HG03196 (cell line): ENCODE measurements around the gene MEF2C.
A peak's percentile ranks its signal among the peaks of the same experiment; 100 is the strongest.

Experiments used
- ATAC-seq: cut with Tn5 transposase; IDR thresholded peaks from one replicate; pipeline ENCODE4 v1.9.1; 2021; ENCODE audit not compliant: unreplicated experiment

MEF2C gene

DNA sequence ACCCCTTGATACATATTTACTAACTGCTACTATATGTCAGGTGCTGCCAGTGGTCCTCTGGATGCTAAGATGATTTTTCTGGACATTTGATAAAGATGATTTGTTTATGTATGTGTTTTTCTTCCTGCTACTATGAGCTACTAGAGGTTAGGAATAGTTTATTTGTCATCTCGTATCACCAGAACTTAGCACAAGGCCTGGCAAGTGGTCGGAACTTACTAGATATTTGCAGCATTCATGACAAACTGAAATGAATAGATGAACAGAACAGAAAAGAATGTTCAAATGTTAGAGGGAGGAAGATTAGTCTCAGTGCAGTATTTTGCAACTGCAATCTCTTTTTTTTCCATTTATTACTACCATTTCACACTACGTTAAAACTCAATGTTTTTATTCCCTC, 114.6 kb downstream of the MEF2C start:
- no peak for ATAC-seq

DNA sequence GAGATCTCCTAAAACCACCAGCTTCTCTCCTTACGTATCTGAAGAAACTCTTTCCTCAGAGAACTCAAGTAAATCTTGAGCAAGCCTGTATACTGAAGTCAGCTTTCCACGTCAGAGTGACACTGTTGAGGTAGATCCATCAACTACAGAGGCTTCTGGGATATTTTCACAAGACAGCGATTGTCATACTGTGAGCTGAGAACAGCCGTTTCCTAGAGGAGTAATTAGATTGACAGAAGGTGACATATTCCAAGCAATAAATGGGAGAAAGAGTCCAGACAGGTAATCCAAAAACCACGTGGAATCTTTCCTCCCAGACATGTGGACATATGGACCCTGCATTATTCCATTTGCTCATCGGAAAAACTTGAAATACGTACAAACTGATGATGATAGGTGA, 117.2 kb downstream of the MEF2C start:
- ATAC-seq, result no peak

DNA sequence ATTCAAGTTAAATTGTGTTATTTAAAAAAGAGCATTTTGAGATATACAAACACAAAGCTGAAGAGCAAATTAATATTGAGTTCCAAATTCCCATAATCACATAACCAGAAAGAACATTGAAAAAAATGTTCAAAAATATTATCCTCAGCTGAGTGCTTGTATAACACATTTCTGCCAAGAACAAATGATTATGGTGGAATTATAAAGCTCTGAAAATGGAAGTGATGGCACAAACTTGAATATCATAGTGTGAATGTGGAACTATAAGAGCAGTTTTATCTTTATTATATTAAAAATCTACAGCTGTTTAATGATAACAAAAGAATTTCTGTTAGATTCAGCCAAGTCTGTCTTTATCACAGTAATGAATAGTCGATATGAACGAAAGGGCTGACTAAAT, 117.8 kb downstream of the MEF2C start:
- ATAC-seq, result no peak

DNA sequence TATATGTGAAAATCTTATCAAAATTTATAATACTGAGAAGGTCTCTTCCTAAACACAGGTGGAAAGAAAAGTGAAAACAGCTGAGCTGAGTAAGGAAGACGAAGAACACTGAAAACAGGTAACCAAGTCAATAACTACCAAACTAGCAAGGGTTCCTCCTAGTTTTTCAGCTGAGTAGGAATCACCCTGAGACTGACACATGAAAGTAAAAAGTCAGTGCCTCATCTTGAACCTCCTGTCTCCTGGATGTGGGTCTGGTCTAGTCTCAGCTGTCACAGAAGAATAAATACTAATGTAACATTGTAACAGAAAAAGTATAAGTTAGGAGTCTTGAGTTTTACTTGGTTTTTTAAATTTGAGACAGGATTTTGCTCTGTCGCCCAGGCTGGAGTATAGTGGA, 121.0 kb downstream of the MEF2C start:
- ATAC-seq, result no peak

DNA sequence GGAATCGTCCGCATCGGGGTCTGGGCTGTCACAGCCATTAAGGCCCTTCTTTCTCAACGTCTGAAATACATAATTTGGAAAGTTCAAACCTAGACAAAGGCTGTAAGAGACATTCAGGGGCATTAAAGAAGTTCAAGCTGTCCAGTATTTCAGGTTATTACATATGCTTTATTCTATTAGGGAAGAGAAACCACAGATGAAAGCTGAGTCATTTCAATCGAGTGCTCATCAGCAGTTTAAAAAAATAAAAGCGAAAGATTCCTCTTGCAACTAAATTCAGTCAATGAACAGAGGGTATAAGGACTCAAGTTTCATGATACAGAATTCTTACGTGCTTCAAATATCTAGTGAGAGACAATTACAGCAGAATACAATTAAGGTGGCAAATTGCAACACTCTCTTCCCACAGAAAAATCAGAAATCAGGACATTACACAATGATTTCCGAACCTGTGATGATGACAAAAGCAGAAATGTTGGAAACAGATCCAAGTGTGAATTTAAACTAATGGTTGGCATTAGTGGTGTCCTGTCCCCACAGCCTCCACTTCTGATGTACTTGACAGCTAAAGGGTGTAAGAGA, 121.6 kb downstream of the MEF2C start:
- ATAC-seq, result no peak

DNA sequence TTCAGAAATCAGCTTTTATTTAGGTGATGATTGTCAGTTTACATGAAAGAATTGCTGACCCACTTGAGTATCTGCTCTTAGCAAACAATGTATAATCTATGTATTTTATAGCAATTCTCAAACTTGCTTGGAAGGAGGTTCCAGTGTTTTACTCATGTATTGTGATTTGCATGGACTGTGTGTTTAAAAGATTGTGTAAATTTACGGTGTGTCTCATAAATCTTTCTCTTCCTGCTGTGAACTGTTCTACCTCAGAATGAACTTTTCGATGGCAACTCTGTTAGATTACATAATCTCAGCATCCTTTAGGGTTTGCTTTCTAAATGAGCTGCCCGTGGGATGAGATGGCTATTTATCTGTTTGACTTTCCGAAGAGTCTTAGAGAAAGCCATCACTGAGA, 122.5 kb downstream of the MEF2C start:
- ATAC-seq, result no peak

DNA sequence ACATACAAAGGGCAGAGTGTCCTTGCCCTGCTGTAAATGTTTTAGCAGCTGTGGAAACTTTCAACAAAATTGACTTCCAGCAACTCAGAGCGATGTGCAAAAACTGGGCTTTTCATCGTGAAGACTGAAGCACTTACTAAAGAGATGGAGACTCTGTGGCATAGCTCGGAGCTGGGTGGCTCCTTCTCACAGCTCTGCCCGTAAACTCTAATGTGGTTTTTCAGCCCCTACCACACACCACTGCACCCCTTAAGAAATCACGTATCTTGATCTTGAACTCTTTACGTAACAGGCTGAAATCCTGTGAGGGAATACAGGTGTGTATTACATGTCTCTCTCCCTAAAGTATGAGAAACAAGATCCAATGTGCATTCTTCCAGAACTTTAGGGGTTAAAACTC, 124.4 kb downstream of the MEF2C start:
- no peak for ATAC-seq

DNA sequence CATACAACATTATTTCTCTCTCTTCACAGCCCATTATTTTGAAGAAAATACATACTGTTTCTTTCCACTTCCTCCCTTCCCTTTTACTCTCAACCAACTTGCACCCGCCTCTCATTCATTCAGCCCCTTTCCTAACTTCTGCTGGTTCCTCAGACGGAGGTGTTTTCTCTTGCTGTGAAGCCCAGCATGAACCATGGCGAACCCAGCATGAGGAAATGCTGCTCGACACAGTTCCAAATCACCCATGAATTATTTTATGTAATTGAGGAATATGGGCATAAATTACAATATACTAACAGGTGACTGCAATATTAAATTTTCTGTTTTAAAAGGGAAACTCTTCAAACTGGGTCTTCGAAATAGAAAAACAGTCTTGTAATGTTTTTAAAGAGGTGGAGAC, 124.8 kb downstream of the MEF2C start:
- ATAC-seq, result no peak

DNA sequence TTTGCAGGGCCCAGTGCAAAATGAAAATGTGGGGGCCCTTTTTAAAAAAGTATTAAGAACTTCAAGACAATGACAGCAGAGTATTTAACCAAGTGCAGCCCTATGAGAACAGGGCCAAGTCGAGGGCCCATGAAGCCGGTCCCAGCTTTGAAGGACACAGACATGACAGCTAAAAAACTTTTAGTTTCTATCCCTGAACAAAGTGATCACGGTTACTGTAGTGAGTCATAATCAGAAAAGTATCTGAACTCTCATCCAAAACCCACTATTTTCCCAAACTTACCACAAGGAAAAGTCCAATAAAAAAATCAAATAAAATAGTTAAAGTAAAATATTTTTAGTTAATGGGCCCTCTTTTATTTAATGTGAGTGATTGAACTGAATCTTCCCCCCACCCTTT, 126.0 kb downstream of the MEF2C start:
- no peak for ATAC-seq

DNA sequence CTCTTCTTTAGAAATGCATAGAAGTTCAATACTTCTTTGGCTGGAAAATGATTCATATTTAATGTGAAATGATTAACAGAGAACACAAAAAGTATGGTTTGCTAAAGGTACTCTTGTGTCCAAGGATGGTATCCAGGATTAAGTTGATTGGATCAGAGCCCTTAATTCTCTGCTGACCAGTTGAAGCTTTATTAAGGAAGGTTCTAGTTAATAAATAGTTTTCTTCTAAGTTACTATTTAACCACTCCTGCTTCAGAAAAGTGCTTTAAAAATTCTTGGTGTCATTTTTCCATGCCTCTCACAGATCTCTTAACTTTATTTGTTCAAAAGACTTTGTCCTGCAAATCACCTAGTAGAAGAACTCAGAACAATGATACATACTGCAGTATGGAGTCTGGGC, 134.3 kb downstream of the MEF2C start:
- ATAC-seq, result no peak

DNA sequence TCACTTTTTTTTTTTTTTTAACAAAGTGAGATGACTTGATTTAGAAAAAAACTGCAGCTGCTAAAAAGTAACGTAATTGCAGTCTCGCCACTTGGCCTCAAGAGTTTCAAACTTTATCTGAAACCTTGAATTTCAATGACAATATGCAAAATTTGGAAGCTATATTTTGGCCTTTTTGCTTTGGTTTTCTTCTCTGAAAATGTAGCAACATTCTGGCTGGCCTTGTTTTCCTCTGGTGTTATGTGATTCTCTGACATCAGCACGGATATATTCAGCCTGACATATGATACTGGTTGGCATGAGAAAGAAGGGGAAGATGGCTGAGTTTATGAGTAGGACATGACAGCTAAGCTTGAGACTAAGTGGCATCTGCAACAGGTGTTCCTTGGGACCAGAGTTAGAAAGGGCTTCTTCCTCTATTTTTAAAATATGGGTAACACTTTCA, 136.5 kb downstream of the MEF2C start:
- peak; percentile 55 for ATAC-seq

DNA sequence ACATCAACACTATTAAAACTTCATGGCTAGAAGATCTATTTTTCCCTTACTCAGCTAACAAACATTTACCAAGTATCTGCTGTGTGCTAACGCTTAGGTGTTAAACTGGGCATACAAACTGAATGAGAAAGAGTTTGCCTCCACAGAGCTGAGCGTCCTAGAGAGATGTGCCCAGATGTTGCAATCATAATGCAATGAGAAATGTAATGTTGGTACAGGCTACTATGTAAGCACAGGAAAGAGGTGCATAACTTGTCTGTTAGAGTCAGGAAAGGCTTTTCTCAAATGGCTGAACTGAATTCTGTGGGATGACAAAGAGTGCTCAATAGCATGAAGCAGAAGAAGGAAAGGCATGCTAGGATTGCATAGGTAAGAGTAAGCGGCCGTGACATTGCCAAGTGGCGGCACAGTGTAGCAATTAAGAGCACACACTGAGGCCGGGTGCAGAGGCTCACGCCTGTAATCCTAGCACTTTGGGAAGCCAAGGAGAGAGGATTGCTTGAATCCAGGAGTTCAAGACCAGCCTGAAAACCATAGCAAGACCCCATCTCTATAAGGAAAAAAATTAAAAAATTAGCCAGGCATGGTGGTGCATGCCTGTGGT, 137.8 kb downstream of the MEF2C start:
- no peak for ATAC-seq

DNA sequence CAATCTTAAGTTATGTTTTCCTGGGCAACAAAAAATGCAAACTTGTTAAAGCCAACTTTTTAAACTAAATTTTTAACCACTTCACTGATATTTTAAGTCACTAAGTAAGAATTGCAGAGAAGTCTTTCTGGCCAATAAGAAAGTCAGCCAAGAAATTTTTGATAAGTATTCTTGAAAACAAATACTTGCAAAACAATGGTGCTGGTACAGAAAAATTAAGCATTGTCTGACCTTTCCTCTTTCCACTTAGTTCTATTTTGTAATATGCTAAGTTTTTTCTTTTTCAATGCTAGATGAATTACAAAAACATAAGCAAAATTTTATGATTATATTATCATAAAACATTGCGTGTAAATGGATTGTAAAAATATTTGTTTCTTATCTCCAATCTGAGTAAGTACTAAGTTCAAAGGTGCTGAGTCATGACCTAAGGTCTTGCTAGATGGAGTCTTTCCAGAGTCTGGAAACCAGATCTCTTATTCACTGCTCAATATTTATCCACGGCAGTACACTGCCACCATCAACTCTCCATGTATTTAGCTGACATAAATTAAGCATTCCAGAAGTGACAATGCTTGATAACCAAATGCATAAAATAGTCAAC, 139.7 kb downstream of the MEF2C start:
- no peak for ATAC-seq

DNA sequence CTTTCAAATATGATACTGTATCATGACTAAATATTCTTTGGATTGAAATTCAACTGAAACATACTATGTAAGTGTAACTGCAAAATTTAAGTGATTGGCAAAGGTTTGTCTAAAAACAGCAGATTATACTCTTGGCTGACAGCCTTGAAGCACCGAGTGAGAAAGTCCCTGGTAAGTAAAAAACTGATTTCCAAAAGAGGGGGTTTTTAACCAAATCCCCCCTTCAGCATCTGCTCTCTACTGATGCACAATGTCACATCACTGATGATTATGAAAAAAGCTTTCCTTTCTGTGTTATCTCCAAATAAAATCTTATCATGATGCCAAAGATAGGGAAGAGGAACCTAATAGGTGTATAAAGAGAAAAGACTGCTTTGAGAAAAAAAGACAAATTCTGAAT, 141.0 kb downstream of the MEF2C start:
- no peak for ATAC-seq

DNA sequence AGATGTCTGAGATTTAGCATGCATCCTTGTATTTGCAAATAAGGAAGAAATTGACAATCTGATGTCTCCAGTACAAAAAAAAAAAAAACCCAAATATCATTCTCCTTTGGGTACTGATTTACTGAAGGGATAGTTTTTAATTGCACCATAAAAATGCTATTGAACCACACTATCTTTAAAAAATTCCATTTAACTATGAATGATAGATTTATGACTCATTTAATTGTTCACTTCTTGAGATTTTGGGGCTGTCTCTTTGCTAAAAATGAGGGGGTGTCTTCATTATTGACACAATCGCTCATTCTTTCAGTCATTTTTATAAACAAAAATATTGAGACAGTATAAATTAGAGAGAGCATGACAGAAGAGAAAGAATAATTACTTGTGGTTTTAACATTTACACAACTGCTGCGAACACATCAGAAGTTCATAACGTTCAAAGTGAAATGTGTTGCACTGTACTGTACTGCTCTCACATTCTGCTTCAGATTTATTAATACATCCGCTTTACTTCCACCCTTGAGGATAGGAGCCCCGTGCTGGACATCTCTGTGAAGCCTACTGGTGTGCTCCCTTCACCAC, 142.3 kb downstream of the MEF2C start:
- ATAC-seq, result no peak

DNA sequence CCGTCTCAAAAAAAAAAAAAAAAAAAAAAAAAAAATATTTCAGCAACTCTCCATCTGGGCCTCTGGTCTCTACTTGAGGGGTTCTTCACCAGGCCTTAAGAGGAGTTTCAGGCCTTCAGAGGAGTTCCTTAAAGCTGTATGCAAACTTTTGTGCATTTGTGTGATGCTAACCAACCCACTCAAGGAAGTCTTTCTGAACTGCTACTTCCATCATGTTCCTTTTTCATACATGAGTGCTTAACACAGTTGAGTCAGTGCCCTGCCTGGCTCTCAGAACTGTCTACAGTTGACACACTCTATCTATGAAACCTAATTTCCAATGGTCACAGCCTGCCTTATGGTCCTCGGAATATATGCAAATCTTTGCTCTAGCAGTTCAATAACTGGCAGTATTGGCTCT, 146.5 kb downstream of the MEF2C start:
- ATAC-seq, result no peak

DNA sequence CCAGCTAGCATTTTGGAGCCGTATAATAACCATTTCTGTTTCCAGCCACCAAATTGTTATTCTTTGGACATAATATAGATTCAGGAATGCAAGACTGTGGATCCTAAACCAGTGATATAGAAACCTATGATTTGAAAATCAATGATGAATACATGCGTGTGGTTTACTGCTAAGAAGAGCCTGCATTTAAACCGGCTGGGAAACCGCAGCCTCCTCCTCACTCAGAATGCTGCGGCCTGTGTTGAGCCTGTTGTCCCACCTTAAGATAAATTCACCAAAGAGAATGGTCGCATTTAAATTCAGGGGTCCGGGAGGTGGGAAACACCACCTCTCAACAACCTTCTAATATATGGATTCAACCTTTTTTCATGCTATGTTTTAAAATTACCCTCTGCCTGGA, 148.0 kb downstream of the MEF2C start:
- no peak for ATAC-seq

DNA sequence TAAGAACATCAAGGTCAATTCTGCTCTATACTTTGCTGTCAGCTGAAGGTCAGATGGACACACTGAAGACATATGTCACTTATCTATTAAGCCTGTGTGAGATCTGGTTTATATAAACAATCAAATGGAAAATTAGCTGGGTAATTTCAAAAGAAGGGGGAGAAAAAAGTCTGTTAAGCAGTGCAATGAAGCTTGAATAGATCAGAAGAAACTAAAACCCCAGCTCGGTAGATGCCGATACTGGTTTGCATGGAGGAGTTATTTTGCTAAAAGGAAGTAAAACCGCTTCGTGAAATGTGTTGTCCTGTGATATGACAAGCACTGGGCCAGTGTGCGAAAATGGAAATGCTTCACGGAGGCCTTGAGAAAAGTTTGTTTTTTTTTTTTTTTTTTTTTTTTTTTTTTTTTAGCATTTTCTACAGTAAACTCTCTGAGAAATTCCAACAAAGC, 148.8 kb downstream of the MEF2C start:
- ATAC-seq, result peak; percentile 47

DNA sequence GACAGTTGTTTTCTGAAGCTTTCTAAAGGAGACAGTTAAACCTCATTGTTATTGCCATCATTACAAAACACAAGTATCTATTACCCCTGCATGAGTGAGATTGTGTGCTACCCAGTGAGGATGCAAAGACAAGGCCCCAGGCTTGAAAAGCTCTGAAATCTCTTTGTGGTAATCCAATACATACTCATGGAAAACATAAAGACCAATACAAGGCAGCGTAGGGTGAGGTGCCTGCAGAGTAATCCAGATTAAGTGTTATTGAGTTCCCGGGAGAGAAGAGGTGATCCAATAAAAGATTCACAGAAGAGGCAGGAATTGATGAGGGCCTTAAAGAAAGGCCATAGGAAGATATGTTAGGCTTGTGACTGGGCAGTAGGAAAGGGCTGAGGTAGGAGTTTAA, 150.1 kb downstream of the MEF2C start:
- no peak for ATAC-seq

DNA sequence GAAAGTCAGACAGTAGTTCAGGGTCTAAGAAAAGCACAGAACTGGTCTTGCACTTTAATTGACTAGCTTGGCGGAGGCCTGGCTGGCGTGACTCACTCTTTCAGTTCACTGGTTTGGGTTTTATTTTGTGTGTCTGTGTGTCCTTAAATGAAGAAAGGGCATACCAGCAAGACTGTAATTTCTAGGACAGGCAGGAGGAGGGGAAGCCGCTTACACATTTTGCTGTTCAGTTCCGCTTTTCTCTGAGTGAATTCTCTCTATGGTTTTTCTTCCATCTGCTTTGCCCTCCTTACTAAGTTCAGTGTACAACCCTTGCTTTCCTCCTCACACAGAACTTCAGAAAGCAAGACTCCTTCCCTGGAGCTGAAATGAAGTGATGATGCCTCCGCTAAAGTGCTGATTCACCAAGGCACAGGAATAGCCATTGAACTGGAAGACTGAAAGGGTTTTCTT, 150.8 kb downstream of the MEF2C start:
- ATAC-seq, result peak; percentile 60

DNA sequence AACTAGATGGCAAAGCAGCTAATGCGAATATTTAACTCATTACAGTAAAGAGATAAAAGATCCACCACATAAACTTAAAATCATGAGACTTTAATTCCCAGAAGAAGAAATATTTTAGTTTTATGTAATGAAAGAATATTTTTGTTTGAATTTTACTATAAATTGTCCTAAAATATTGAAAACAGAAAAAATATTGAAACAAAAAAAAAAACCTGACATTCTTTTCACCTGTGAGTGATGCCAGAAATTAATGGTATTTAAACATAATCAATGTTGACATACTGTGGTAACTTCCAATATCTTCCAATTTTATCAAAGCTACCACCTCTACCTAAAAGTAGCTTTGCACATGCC, 153.2 kb downstream of the MEF2C start:
- ATAC-seq, result no peak

DNA sequence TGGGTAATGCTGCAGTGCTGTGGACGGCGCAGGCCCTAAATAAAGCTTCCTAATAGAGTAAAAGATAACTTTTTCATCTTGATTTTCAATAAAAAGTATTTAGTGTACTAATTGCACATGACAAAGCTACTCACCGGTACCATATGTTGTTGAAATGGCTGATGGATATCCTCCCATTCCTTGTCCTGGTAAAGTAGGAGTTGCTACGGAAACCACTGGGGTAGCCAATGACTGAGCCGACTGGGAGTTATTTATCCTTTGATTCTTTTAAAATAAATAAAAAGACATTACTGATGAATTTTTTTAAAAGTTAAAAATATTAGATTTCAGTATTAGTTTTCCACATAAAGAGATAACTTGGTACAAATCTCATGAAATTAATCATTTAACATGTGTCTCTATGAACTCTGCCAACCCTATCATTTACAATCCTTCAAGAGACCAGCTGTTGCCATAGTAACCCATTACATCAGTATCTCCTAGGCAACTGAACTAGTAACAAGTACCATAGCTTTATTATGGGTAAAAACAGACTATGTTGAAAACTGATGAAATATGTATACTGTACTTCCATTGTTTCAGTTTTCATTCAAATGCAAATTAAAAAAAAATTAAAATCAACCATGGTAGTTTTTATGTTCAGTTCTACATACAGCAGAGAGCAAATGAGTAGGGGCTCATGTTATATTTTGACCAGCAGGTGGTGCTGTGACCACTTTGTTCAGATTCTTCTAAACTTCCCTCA, 153.7 kb downstream of the MEF2C start:
- peak; percentile 37 for ATAC-seq
